Endothelial cell of umbilical vein (primary cell): ENCODE measurements around the gene SLC44A5.

Experiments
- EZH2 ChIP-seq: IDR thresholded peaks from 2 replicates; pipeline ENCODE4 v1.6.1; 2012; ENCODE audit warnings: borderline replicate concordance, low read depth, mild to moderate bottlenecking, moderate library complexity, low read length, inconsistent platforms; ENCODE audit not compliant: severe bottlenecking
- FOS ChIP-seq: IDR thresholded peaks from 2 replicates; pipeline ENCODE4 v1.6.1; 2011; ENCODE audit warnings: mild to moderate bottlenecking, low read length, moderate library complexity, borderline replicate concordance; ENCODE audit not compliant: insufficient read depth
- GATA2 ChIP-seq: IDR thresholded peaks from 2 replicates; pipeline ENCODE4 v1.7.0; 2011; ENCODE audit warnings: low read depth, mild to moderate bottlenecking, moderate library complexity, mixed read lengths, low read length; ENCODE audit not compliant: insufficient read length, insufficient read depth
- JUN ChIP-seq: IDR thresholded peaks from 2 replicates; pipeline ENCODE4 v1.6.1; 2011; ENCODE audit warnings: borderline replicate concordance, low read depth; ENCODE audit not compliant: insufficient read length, insufficient read depth
- POLR2A ChIP-seq: IDR thresholded peaks from 2 replicates; pipeline ENCODE4 v1.6.1; 2012; ENCODE audit warnings: low read depth, mild to moderate bottlenecking, control low read depth, low read length
- POLR2AphosphoS5 ChIP-seq: IDR thresholded peaks from 2 replicates; pipeline ENCODE4 v1.6.1; 2012; ENCODE audit warnings: low read depth, mild to moderate bottlenecking, control low read depth, low read length, moderate library complexity; ENCODE audit not compliant: insufficient read depth
- TF ChIP-seq, protein P1 (sequence below), 2 donors: IDR thresholded peaks; 1 replicate in 1 of 2; 2 replicates in 1 of 2; pipeline ENCODE4 v1.5.1; 2011; ENCODE audit warnings: low read length in 2 of 2, mild to moderate bottlenecking in 2 of 2, moderate library complexity in 2 of 2, control low read depth in 1 of 2, inconsistent platforms in 1 of 2, low read depth in 1 of 2; ENCODE audit not compliant: insufficient read depth in 1 of 2; ENCODE audit errors: extremely low read depth in 1 of 2

DNA sequence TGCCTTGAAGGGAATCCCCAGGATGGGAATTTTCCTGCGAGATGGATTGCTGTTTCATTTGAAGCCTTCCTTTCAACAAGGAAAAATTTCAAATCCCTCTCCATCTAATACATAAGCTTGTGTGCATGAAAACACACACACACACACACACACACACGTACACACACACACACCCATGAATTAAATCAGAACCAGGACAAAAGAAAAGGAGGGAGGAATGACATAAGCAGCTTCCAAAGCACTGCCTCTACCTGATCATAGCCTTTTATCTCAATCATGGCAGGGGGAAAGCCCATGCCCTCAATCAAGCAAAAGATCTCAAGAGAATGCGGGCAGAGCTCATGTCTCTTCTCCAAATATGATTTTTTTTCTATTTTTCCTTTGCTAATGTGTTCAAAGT lies 139.7 kb downstream of the SLC44A5 start:
- TF ChIP-seq, protein P1, sequence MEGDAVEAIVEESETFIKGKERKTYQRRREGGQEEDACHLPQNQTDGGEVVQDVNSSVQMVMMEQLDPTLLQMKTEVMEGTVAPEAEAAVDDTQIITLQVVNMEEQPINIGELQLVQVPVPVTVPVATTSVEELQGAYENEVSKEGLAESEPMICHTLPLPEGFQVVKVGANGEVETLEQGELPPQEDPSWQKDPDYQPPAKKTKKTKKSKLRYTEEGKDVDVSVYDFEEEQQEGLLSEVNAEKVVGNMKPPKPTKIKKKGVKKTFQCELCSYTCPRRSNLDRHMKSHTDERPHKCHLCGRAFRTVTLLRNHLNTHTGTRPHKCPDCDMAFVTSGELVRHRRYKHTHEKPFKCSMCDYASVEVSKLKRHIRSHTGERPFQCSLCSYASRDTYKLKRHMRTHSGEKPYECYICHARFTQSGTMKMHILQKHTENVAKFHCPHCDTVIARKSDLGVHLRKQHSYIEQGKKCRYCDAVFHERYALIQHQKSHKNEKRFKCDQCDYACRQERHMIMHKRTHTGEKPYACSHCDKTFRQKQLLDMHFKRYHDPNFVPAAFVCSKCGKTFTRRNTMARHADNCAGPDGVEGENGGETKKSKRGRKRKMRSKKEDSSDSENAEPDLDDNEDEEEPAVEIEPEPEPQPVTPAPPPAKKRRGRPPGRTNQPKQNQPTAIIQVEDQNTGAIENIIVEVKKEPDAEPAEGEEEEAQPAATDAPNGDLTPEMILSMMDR (IDR thresholded peaks at IDR 0.05; ENCODE audit: extremely low read depth in 1 of 2, insufficient read depth in 1 of 2, low read depth in 1 of 2, low read length in 2 of 2) = no peak
- TF ChIP-seq POLR2A (no peak), POLR2AphosphoS5 (no peak), EZH2 (no peak), GATA2 (no peak), JUN (no peak), FOS (no peak)
